Spleen (tissue), 11 donors: Measurements from ENCODE around the gene CFAP107. TPM values are rescaled to one million over a fixed set of nuclear protein-coding genes. Genes with fewer than 3 reads are reported as not detected.

Experiments
- DNase-seq: peaks from one replicate; pipeline ENCODE4 v3.0.0-alpha.2; 2020
- H3K27ac ChIP-seq, 8 donors: fragments of 200-600 bp; sonication (generic) in 7 of 8; 1 replicate in 4 of 8; 2 replicates in 4 of 8; pipeline versions ENCODE4 v1.5.0 to v1.8.0; 2016 to 2021; ENCODE audit warnings: inconsistent platforms in 4 of 8, mild to moderate bottlenecking in 4 of 8, moderate library complexity in 1 of 8
- H3K27me3 ChIP-seq, 7 donors: fragments of 200-600 bp; sonication (generic) in 6 of 7; replicated peaks in 1 of 7; 1 replicate in 4 of 7; 2 replicates in 3 of 7; pipeline versions ENCODE4 v1.5.0 to v1.8.0; 2016 to 2021; ENCODE audit warnings: inconsistent platforms in 3 of 7, mild to moderate bottlenecking in 1 of 7
- H3K36me3 ChIP-seq, 6 donors: fragments of 200-600 bp; sonication (generic) in 5 of 6; 1 replicate in 4 of 6; 2 replicates in 2 of 6; pipeline versions ENCODE4 v1.5.0 to v1.8.0; 2016 to 2021; ENCODE audit warnings: inconsistent platforms in 2 of 6
- H3K4me1 ChIP-seq, 6 donors: fragments of 200-600 bp; sonication (generic) in 5 of 6; 1 replicate in 3 of 6; 2 replicates in 3 of 6; pipeline versions ENCODE4 v1.5.0 to v1.8.0; 2016 to 2021; ENCODE audit warnings: inconsistent platforms in 3 of 6
- H3K4me3 ChIP-seq, 8 donors: fragments of 200-600 bp; sonication (generic) in 7 of 8; 1 replicate in 4 of 8; 2 replicates in 4 of 8; pipeline versions ENCODE4 v1.5.0 to v1.8.0; 2016 to 2021; ENCODE audit warnings: inconsistent platforms in 4 of 8, mild to moderate bottlenecking in 4 of 8, moderate library complexity in 2 of 8
- H3K9me3 ChIP-seq, 8 donors: fragments of 200-600 bp; sonication (generic) in 7 of 8; 1 replicate in 4 of 8; 2 replicates in 4 of 8; pipeline versions ENCODE4 v1.5.0 to v1.8.0; 2016 to 2021; ENCODE audit warnings: inconsistent platforms in 4 of 8
- POLR2A ChIP-seq, 3 donors: fragments of 450-650 bp; IDR thresholded peaks; one replicate each; pipeline ENCODE4 v1.5.1; 2017; ENCODE audit warnings: antibody characterized with exemption in 3 of 3, mild to moderate bottlenecking in 1 of 3
- POLR2AphosphoS5 ChIP-seq, 3 donors: sonication (generic); formaldehyde crosslinking; IDR thresholded peaks; one replicate each; pipeline ENCODE4 v1.5.1; 2017; ENCODE audit warnings: antibody characterized with exemption in 3 of 3
- WGBS, 5 donors: extraction: QIAGEN DNeasy Blood & Tissue Kit in 3 of 5; methylation state at CpG; one replicate each; pipeline versions ENCODE4 v1.1.5 to v1.1.7; 2013 to 2018; 5-methylcytosine and 5-hydroxymethylcytosine counted together
- intact Hi-C: fragments of 100-400 bp; cut with DNase I; formaldehyde crosslinking; loops from one replicate; pipeline ENCODE4 v1.15.0; 2023; ENCODE audit warnings: low total_unique reads
- polyA plus RNA-seq, 3 donors: library from polyadenylated mRNA; stranded (reverse); fragments of 200-250 nt; gene quantifications; one replicate each; pipeline ENCODE4 v1.2.1, GENCODE V29; 2013
- total RNA-seq, 7 donors: library from RNA; depleted of rRNA in 3 of 7; stranded (reverse); fragments of >200 nt in 3 of 7; fragmentation: NEBNext Ultra II Directional in 4 of 7; extraction: Animal tissue kit (Norgen Biotek cat#: 25700) in 4 of 7; gene quantifications; one replicate each; pipeline versions ENCODE4 v1.1.0 to v1.2.1, GENCODE V29; 2016 to 2021
- TF ChIP-seq, protein P1 (sequence below), 11 experiments: fragments of 200-600 bp in 7 of 11; fragments of 450-650 bp in 4 of 11; sonication (generic) in 4 of 11; IDR thresholded peaks in 8 of 11; conservative IDR thresholded peaks in 3 of 11; 1 replicate in 7 of 11; 2 replicates in 4 of 11; pipeline versions ENCODE4 v1.4.0 to v1.8.0; 2016 to 2021; ENCODE audit warnings: antibody characterized with exemption in 11 of 11, inconsistent platforms in 4 of 11, mild to moderate bottlenecking in 1 of 11
- donor health status: healthy with polysubstance abuse.
- donor health status: DM: no; HTN: no; CAD: no; lungs with moderate emphysema.
- donor health status: DM: no; HTN: no; CAD: no.
- donor health status: Bipolar disorder and iron deficiency.
- donor health status: healthy.
- donor health status: DM: no; HTN: no; CAD: no.
- donor health status: DM: yes; HTN: yes; CAD: no.

CFAP107 gene
- total and polyA plus RNA-seq, 10 donors, result not detected

DNA sequence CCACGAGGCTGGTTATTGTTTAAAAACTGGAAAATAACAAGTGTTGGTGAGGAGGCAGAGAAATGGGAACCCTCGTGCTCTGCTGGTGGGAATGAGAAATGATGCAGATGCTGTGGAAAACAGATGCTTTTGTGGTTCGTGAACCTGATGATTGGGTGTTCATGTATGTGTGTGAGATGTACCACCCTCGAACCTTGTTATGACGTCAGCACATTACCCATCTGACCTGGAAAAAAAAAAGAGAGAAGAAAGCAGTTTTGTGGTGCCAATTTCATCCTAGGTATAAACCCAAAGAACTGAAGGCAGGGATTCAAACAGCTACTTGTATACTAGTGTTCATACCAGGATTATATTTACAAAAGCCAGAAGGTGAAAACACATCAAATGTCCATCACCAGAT is 6.4 kb upstream of the CFAP107 start:
- H3K36me3 ChIP-seq, result no peaks in the 10 kb centered on the region
- intact Hi-C loops, result no loop called here
- no peak for DNase-seq
- no peaks in the 10 kb centered on the region for H3K4me1 ChIP-seq
- 71 to 84% (median 76%) methylated on average over 5 of the region's 5 CpGs for WGBS, 5 donors
- H3K9me3 ChIP-seq, result peaks cover 0 to 26% (median 12%) of the 10 kb centered on the region in 8 donors
- H3K27ac ChIP-seq, result no peak overlapping the region
- H3K27me3 ChIP-seq, result peaks cover 0 to 81% (median 0%) of the 10 kb centered on the region in 7 donors
- TF ChIP-seq, protein P1, sequence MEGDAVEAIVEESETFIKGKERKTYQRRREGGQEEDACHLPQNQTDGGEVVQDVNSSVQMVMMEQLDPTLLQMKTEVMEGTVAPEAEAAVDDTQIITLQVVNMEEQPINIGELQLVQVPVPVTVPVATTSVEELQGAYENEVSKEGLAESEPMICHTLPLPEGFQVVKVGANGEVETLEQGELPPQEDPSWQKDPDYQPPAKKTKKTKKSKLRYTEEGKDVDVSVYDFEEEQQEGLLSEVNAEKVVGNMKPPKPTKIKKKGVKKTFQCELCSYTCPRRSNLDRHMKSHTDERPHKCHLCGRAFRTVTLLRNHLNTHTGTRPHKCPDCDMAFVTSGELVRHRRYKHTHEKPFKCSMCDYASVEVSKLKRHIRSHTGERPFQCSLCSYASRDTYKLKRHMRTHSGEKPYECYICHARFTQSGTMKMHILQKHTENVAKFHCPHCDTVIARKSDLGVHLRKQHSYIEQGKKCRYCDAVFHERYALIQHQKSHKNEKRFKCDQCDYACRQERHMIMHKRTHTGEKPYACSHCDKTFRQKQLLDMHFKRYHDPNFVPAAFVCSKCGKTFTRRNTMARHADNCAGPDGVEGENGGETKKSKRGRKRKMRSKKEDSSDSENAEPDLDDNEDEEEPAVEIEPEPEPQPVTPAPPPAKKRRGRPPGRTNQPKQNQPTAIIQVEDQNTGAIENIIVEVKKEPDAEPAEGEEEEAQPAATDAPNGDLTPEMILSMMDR (IDR thresholded peaks at IDR 0.05 in 8 of 11, conservative IDR thresholded peaks at IDR 0.05 in 3 of 11), result no peak
- TF ChIP-seq POLR2AphosphoS5 (IDR thresholded peaks at IDR 0.05), result no peak
- TF ChIP-seq POLR2A (IDR thresholded peaks at IDR 0.05), result no peak
- H3K4me3 ChIP-seq, result no peak overlapping the region

DNA sequence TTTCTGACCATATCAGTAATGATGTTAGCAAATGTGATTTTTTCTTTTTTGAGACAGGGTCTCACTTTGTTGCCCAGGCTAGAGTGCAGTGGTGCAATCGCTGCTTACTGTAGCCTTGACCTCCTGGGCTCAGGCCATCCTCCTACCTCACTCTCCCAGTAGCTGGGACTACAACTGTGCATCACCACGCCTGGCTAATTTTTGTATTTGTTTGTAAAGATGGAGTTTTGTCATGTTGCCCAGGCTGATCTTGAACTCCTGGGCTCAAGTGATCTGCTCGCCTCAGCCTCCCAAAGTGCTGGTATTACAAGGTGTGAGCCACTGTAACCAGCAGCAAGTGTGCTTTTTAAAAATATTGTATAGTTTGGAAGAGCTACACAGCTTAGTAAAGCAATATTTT is 4.1 kb upstream of the CFAP107 start:
- DNase-seq, result no peak
- no peaks in the 10 kb centered on the region for H3K4me1 ChIP-seq
- no peak overlapping the region for H3K27ac ChIP-seq
- no peaks in the 10 kb centered on the region for H3K36me3 ChIP-seq
- H3K27me3 ChIP-seq, result peaks cover 0 to 83% (median 0%) of the 10 kb centered on the region in 7 donors
- H3K9me3 ChIP-seq, result peaks cover 0 to 14% (median 1%) of the 10 kb centered on the region in 8 donors
- intact Hi-C loops, result no loop called here
- no peak overlapping the region for H3K4me3 ChIP-seq
- 68 to 92% (median 73%) methylated on average over 3 of the region's 3 CpGs for WGBS, 5 donors
- TF ChIP-seq POLR2AphosphoS5 (IDR thresholded peaks at IDR 0.05), result no peak
- TF ChIP-seq, protein P1 (IDR thresholded peaks at IDR 0.05 in 8 of 11, conservative IDR thresholded peaks at IDR 0.05 in 3 of 11), result no peak
- TF ChIP-seq POLR2A (IDR thresholded peaks at IDR 0.05), result no peak

DNA sequence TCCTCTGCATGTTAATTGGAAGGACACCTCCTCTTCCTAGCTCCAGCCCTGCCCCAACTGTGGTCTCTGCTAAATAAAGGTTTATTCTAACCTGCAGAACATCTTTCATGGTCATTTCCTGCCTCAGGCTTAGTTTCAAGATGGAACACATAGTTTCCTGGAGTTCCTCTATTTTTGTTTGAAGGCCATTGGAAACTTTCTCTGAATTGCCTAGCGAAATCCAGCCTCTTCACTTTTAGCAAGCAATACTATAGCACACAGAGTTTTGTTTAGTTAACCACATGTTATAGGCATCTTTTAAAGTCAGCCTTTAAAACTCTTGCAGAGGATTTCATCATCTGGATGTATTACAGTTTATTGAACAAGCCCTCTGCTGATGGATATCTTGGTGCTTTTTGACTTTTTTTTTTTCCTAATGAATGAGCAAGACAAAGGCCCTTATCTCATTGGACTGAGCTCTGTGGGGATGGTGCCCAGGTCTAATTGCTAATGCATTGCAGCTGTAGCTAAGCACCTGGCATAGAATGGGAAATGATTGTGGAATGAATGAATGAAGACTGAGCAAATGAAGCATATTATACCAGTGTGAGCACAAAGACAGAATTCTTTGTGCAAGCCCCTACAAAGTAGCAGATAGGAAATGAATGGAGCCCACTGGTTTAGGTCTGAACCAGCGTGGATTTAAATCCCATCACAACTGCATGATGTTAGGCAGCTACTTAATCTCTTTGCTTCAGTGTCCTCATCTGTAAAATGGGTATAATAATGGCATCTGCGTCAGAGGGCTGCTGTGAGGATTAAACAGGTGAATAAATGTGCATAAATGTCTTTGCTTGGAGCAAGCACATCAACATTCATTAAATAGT is 641 bp upstream of the CFAP107 start:
- H3K9me3 ChIP-seq, result peaks cover 5 to 39% (median 32%) of the 10 kb centered on the region in 8 donors
- peaks cover 0 to 78% (median 0%) of the 10 kb centered on the region in 7 donors for H3K27me3 ChIP-seq
- 65 to 75% (median 72%) methylated on average over 3 of the region's 3 CpGs for WGBS, 5 donors
- no peak overlapping the region for H3K4me3 ChIP-seq
- no peak for DNase-seq
- H3K36me3 ChIP-seq, result no peaks in the 10 kb centered on the region
- no peaks in the 10 kb centered on the region for H3K4me1 ChIP-seq
- intact Hi-C loops, result no loop called here
- no peak overlapping the region for H3K27ac ChIP-seq
- TF ChIP-seq POLR2A (IDR thresholded peaks at IDR 0.05) (no peak), POLR2AphosphoS5 (IDR thresholded peaks at IDR 0.05) (no peak)
- TF ChIP-seq, protein P1 (IDR thresholded peaks at IDR 0.05 in 8 of 11, conservative IDR thresholded peaks at IDR 0.05 in 3 of 11), result no peak

DNA sequence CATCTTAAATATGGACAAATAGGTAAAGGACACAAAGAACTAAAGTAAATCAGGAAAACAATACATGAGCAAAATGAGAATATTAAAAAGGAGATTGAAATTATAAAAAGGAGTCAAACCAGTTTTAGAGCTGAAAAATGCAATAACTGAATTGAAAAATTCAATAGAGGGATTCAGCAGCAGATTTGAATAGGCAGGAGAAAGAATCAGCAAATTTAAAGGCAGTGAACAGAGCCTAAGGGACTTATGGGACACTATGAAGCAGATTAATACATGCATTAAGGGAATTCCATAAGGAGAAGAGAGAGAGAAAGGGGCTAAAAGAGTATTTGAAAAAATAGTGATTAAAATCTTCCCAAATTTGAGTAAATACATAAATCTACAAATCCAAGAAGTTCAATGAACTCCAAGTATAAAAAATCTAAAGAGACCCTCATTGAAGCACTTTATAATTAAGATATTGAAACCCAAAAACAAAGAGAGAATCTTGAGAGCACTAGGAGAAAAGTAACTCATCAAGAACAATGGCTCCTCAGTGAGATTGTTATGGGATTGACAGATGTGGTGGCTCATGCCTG is 2.9 kb downstream of the CFAP107 start:
- Histone ChIP-seq H3K36me3 (no peaks in the 10 kb centered on the region), H3K4me3 (no peak overlapping the region), H3K9me3 (peaks cover 5 to 43% (median 36%) of the 10 kb centered on the region in 8 donors), H3K27me3 (peaks cover 0 to 58% (median 0%) of the 10 kb centered on the region in 7 donors), H3K27ac (no peak overlapping the region), H3K4me1 (no peaks in the 10 kb centered on the region)
- intact Hi-C loops, result no loop called here
- TF ChIP-seq, protein P1 (IDR thresholded peaks at IDR 0.05 in 8 of 11, conservative IDR thresholded peaks at IDR 0.05 in 3 of 11), result no peak
- no peak for DNase-seq
